Measurements from ENCODE around the gene KRTAP12-1.
"Not testable (repeated sequence)": the region's sequence is repeated elsewhere in the genome, so short reads cannot be mapped to it uniquely, and the experiment has no call there.

Gene KRTAP12-1

GRCh38 chr21:44638506-44639330 lies 43.2 kb downstream of the KRTAP12-1 start:
- not testable (repeated sequence) for DNase-seq

- DNase-seq = not testable (repeated sequence)
These were observed 44.1 kb downstream of the KRTAP12-1 start for GRCh38 chr21:44637851-44638348.

GRCh38 chr21:44637018-44637850 lies 44.7 kb downstream of the KRTAP12-1 start, which contains the start of gene KRTAP10-10:
KRTAP10-10 (plus strand) TSS chr21:44637356; CDS start chr21:44637418, 62 bp downstream.
- DNase-seq = no peak

- DNase-seq = no peak
These were observed 45.5 kb downstream of the KRTAP12-1 start for GRCh38 chr21:44636209-44637017.

- DNase-seq = no peak
These were observed 49.9 kb downstream of the KRTAP12-1 start for GRCh38 chr21:44632067-44632466.
